Measurements from ENCODE around the gene NRM. TPM values are rescaled to one million over a fixed set of nuclear protein-coding genes. Genes with fewer than 3 reads are reported as not detected.

The NRM gene
- total and polyA plus RNA-seq, 2 of the 13 experiments (the other 11 are each of a cell fraction or from before 2014, with no cell fraction given) = 12.5 to 16.0 TPM

GRCh38 chr6:30647242-30648116 is 43.3 kb downstream of the NRM start (continued):
- TF ChIP-seq ZNF609 (CRISPR knock-in tag; IDR thresholded peaks at IDR 0.05; ENCODE audit: borderline replicate concordance) = peak; percentile 77
- TF ChIP-seq ASH2L (IDR thresholded peaks at IDR 0.05; ENCODE audit: insufficient read length, low read depth, low read length) = peak; percentile 81
- TF ChIP-seq GABPA (IDR thresholded peaks at IDR 0.05; ENCODE audit: low read depth, low read length) = no peak
- TF ChIP-seq GABPA (CRISPR knock-in tag; IDR thresholded peaks at IDR 0.05; ENCODE audit: low read depth) = 0 out of 2 replicates have a peak, but pooled peaks have one; percentile 34
- TF ChIP-seq ZNF713 (CRISPR knock-in tag; IDR thresholded peaks at IDR 0.05) = peak; percentile 87; the same call in 1 of the 2 replicates
- no peak; the same call in 1 of the 2 replicates for TF ChIP-seq RNF2 (conservative IDR thresholded peaks at IDR 0.05; ENCODE audit: low read depth)
- TF ChIP-seq ONECUT2 (CRISPR knock-in tag; IDR thresholded peaks at IDR 0.05) = peak; percentile 21; the same call in 1 of the 2 replicates
- TF ChIP-seq ZFP1 (CRISPR knock-in tag; IDR thresholded peaks at IDR 0.05) = peak; percentile 39; the same call in 1 of the 2 replicates
- TF ChIP-seq NR0B2 (CRISPR knock-in tag; IDR thresholded peaks at IDR 0.05) = peak; percentile 94; the same call in 1 of the 2 replicates
- TF ChIP-seq PHF5A (CRISPR knock-in tag; IDR thresholded peaks at IDR 0.05; ENCODE audit: low read depth, unreplicated experiment) = peak; percentile 4
- TF ChIP-seq CEBPG (CRISPR knock-in tag; IDR thresholded peaks at IDR 0.05) = no peak; the same call in 1 of the 2 replicates
- TF ChIP-seq CTCF (CRISPR knock-in tag; IDR thresholded peaks at IDR 0.05) = peak; percentile 55
- peak; percentile 9; the same call in 1 of the 2 replicates for TF ChIP-seq ZBTB21 (CRISPR knock-in tag; IDR thresholded peaks at IDR 0.05)
- TF ChIP-seq ZBTB44 (CRISPR knock-in tag; IDR thresholded peaks at IDR 0.05) = peak; percentile 66
- peak; percentile 95 for TF ChIP-seq ZBTB38 (CRISPR knock-in tag; IDR thresholded peaks at IDR 0.05)
- TF ChIP-seq ZNF343 (CRISPR knock-in tag; IDR thresholded peaks at IDR 0.05) = peak; percentile 94
- TF ChIP-seq BCLAF1 (IDR thresholded peaks at IDR 0.05) = no peak

Data from HepG2 (cell line).